Natural killer cell treated with Interleukin-12 subunit alpha and Interleukin-12 subunit beta and Interleukin-15 and Interleukin-18, amount 100 ng/mL, for 72 hours (primary cell): ENCODE measurements around the gene ZNF341. TPM values are rescaled to one million over a fixed set of nuclear protein-coding genes. Genes with fewer than 3 reads are reported as not detected.

ENCODE experiments used
- ATAC-seq, 2 donors: fragments of 150-1000 bp; cut with Tn5 transposase in 1 of 2; sonication (Bioruptor Pico), chemical (Tn5 transposase) in 1 of 2; 2 replicates each; pipeline ENCODE4 v1.10.0; 2021
- DNase-seq: peaks from one replicate; pipeline ENCODE4 v3.0.0; 2022; ENCODE audit warnings: low spot score
- H3K27ac Mint-ChIP-seq, 2 donors: 1 replicate in 1 of 2; 2 replicates in 1 of 2; pipeline ENCODE4 v1.8.0; 2022; ENCODE audit warnings: mixed read lengths in 2 of 2, mild to moderate bottlenecking in 1 of 2, moderate library complexity in 1 of 2
- H3K27me3 Mint-ChIP-seq, 2 donors: 1 replicate in 1 of 2; 2 replicates in 1 of 2; pipeline ENCODE4 v1.8.0; 2022; ENCODE audit warnings: mixed read lengths in 2 of 2
- H3K36me3 Mint-ChIP-seq: one replicate; pipeline ENCODE4 v1.8.0; 2022; ENCODE audit warnings: mixed read lengths
- H3K4me1 Mint-ChIP-seq, 2 donors: 1 replicate in 1 of 2; 2 replicates in 1 of 2; pipeline ENCODE4 v1.8.0; 2022; ENCODE audit warnings: low read depth in 2 of 2, mixed read lengths in 2 of 2, mild to moderate bottlenecking in 1 of 2
- H3K4me3 Mint-ChIP-seq: one replicate; pipeline ENCODE4 v1.8.0; 2022; ENCODE audit warnings: mixed read lengths
- H3K9me3 Mint-ChIP-seq: 2 replicates; pipeline ENCODE4 v1.8.0; 2022; ENCODE audit warnings: mixed read lengths
- total RNA-seq, 2 donors: library from RNA; stranded (reverse); gene quantifications; one replicate each; pipeline ENCODE4 v1.2.3, GENCODE V29; 2022

The ZNF341 gene
- total RNA-seq, 2 donors from 2014 or later = 4.6 to 8.9 TPM

DNA sequence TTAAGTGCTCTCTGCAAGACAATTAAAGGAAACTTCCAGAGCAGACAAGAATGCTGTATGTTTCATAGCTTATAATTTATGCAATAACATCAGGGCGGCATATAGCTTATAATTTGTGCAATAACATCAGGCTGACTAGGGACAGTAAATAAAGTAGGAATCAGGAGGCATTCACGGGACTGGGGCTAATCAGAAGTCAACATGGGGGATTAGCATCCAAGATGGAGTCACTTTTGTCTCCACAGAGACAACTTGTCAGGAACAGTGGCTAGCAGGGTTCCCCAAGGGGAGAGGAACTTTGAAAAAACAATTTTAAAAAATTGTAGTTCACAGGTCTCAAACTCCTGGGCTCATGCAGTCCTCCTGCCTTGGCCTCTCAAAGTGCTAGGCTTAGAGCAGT lies 3.3 kb upstream of the ZNF341 start:
- H3K36me3 Mint-ChIP-seq = no peaks in the 10 kb centered on the region
- H3K9me3 Mint-ChIP-seq = no peaks in the 10 kb centered on the region
- DNase-seq = peak; percentile 23
- H3K27ac Mint-ChIP-seq = peak overlapping the region in 1 of 2 donors; percentile 5
- H3K4me3 Mint-ChIP-seq = no peak overlapping the region
- no peaks in the 10 kb centered on the region for H3K27me3 Mint-ChIP-seq
- H3K4me1 Mint-ChIP-seq = peaks cover 10 to 17% of the 10 kb centered on the region in 2 donors
- no peak for ATAC-seq

DNA sequence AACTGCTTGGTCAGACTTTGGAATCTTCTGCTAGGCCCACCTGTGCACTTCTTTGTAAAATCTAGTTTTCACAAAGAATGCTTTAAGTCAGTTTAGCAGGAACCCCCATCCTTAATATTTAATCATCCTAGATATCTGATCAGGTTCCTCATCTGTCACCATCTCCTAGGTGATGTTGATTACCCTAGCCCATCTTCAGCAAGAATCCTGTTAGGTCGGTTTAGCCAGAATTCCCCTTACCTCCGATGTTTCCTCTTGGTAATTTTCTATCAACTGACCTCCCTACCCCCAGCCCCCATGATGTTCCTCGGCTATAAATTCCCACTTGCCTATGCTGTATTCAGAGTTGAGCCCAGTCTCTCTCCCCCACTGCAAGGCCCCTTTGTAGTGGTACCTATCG lies 2.7 kb upstream of the ZNF341 start:
- Mint-ChIP-seq H3K4me1 (peaks cover 16 to 23% of the 10 kb centered on the region in 2 donors), H3K4me3 (no peak overlapping the region), H3K27ac (no peak overlapping the region), H3K9me3 (no peaks in the 10 kb centered on the region), H3K36me3 (no peaks in the 10 kb centered on the region), H3K27me3 (no peaks in the 10 kb centered on the region)
- ATAC-seq = no peak
- DNase-seq = no peak

DNA sequence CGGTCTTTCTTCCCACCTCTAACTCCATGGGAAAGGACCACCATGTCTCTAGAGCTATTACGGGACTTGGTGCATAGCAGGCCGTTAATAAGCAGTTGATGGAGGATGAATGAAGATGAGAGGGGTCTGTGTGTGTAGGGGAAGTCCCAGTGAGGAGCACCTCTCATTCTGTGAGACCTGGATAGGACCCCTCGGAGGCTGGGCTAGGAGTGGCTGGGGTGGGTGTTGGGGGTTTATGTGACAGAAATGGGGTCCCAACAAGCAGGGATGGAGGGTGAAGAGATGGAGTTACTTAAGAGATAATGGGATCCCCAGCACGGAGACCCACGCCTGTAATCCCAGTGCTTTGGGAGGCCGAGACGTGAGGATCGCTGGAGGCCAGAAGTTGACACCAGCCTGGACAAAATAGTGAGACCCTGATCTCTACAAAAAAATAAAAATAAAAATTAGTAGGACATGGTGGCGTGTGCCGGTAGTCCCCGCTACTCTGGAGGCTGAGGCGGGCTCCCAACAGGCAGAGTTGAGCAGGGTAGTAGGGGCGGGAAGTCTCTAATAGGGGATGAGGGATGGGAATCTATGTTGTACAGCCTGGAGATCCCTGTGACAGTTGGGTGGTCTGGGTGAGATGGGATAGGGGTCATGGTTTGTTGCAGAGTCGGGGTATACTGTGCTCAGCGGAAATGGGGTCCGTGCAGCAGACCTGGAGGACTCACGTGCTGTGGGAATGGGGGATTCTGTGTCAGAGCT lies 677 bp upstream of the ZNF341 start:
- Mint-ChIP-seq H3K27ac (peak overlapping the region; percentile 84 to 94), H3K4me1 (peaks cover 20 to 27% of the 10 kb centered on the region in 2 donors), H3K36me3 (peaks cover 1% of the 10 kb centered on the region), H3K4me3 (peak overlapping the region; percentile 90), H3K9me3 (no peaks in the 10 kb centered on the region), H3K27me3 (no peaks in the 10 kb centered on the region)
- peak; percentile 58 for DNase-seq
- no peak for ATAC-seq

DNA sequence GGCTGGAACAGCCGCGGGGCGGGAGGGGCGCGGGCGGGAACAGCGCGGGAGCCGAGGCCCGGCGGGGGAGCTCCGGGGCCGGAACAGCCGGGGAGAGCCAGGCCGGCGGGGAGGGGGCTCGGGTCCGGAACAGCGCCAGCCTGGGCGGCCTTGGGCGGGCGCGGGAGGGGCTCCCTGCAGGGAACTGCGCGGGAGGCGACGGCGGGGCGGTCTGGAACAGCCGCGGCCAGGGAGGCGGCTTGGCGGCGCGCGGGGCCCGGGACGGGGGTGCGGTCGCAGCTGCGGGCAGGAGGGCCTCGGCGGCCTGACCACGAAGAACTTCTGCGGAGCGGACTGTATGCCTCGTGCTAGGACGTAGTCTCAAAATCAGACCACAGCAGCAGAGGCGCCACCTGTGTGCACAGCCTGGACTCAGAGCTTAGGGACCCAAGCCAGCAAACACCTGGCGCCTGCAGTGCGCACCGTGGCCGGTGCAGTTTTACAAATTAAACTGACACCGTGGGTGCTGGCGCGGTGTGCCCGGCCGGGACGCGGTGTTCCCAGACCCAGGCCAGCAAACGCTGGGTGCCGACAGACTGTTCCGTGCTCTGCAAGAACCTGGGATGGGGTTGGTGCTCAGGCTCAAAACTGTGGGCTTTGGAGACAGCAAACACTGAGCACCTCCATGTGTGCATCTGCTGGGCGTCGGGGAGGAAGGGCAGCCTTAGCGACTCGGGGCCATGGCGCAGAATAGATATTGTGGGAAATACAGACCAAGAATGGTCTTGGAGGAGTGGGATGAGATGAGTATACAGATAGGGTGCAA lies 572 bp downstream of the ZNF341 start:
- peak overlapping the region; percentile 90 for H3K4me3 Mint-ChIP-seq
- H3K27me3 Mint-ChIP-seq = no peaks in the 10 kb centered on the region
- no peaks in the 10 kb centered on the region for H3K9me3 Mint-ChIP-seq
- DNase-seq (peak; percentile 87), ATAC-seq (peak in 1 of 2 donors; percentile 61)
- H3K27ac Mint-ChIP-seq = no peak overlapping the region
- H3K36me3 Mint-ChIP-seq = peaks cover 10% of the 10 kb centered on the region
- peaks cover 20 to 27% of the 10 kb centered on the region in 2 donors for H3K4me1 Mint-ChIP-seq

DNA sequence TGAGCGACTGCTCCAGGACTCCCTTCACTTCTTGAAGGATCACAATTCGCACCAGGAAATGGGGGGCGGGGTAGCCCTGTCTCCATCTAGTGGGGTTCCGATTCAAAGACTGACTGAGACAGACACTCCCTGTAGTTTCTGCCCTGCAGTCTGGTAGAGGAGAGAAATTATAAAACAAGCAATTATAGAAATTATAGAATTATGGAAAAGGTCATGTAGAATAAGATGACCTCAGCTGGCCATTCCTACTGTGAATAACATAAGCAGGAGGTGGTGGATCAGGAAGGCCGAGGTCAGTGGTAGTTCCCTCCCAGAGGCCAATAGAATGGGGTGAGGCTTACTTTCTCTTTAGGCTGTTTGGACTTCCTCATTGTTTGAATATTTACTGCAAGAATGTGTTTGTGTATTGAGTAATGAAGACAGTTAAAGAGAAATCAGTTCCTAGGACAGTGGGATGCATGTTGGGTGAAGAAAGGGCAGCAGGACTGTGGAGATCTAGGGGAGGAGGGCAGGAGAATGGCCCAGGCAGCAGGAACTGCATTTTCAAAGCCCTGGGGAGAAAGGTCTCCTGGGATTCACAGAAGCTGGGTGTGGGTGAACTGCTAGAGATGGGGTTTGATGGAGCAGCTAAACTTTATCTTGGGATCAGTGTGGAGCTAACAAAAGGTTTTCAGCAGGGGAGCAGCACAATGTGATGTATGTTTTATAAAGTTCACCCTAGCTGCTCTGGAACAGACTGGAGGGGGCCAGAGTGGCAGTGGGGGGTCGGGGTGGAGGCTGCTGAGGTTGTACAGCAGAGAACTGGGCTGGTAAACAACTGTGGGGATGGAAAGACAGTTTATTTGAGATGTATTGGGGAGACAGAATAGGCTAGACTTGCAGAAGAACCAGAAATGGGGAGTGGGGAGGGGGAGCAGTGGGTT lies 2.1 kb downstream of the ZNF341 start:
- Mint-ChIP-seq H3K27ac (peak overlapping the region; percentile 2 to 19), H3K9me3 (no peaks in the 10 kb centered on the region)
- no peak for ATAC-seq

DNA sequence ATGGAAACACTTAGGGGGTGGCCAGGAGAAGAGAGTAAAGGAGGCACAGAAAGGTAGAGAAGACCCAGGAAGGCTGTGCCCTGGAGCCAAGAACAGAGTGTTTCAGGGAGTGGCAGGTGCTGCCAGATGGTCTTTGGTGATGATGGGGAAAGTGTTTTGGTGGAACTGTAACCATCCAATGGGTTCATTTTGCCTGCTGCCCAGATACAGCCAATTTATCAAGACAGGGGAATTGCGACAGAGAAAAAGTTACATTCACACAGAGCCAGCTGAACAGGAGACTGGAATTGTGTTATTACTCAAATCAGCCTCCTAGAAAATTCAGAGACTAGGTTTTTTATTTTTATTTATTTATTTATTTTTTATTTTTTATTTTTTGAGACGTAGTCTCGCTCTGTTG lies 5.2 kb downstream of the ZNF341 start:
- no peak overlapping the region for H3K27ac Mint-ChIP-seq
- H3K27me3 Mint-ChIP-seq = no peaks in the 10 kb centered on the region
- H3K36me3 Mint-ChIP-seq = peaks cover 10% of the 10 kb centered on the region
- peaks cover 17% of the 10 kb centered on the region in 2 donors for H3K4me1 Mint-ChIP-seq
- DNase-seq (no peak), ATAC-seq (no peak)
- H3K4me3 Mint-ChIP-seq = no peak overlapping the region
- no peaks in the 10 kb centered on the region for H3K9me3 Mint-ChIP-seq

More for the DNA sequence above, 2.1 kb downstream of the ZNF341 start:
- Mint-ChIP-seq H3K4me1 (peaks cover 23 to 27% of the 10 kb centered on the region in 2 donors), H3K36me3 (peaks cover 10% of the 10 kb centered on the region), H3K27me3 (no peaks in the 10 kb centered on the region), H3K4me3 (no peak overlapping the region)
- DNase-seq = peak; percentile 29

DNA sequence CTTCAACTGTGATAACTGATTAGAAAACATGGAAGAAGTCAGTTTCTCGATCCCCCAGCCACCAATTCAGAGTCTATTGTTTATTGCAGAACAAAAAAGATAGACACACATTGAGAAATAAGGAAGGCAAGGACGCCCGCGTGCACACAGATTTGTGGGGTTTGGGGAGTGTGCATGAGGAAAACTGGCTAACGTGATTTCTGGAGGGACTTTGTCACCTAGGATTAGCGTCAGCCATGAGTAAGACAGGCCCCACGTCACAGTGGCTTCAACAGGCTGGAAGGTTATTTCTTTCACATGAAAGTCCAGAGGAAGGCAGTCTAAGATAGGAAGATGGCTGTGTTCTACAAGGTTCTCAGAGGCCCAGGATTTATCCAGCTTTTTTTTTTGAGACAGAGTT lies 7.7 kb downstream of the ZNF341 start:
- Mint-ChIP-seq H3K27ac (no peak overlapping the region), H3K27me3 (no peaks in the 10 kb centered on the region), H3K9me3 (no peaks in the 10 kb centered on the region), H3K4me3 (no peak overlapping the region), H3K36me3 (peaks cover 10% of the 10 kb centered on the region), H3K4me1 (peaks cover 0 to 3% of the 10 kb centered on the region in 2 donors)
- ATAC-seq (no peak), DNase-seq (no peak)

DNA sequence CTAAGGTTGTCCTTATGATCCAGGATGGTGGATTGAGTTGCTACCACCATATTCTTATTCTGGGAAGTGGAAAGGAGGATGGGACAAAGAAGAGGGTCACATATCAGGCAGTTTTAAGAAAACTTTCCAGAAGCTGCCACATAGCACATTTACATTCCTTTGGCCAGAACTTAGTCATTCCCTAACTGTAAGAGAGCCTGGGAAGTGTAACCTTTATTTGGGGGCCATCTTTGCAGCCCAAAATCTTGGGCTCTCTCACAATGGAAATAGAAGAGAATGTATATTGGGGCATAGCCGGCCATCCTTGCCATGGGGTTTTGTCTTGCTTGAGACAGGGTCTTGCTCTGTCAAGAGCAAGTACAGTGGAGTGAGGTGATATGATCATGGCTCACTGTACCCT lies 8.4 kb downstream of the ZNF341 start:
- Mint-ChIP-seq H3K27ac (no peak overlapping the region), H3K36me3 (peaks cover 12% of the 10 kb centered on the region), H3K4me3 (no peak overlapping the region)

DNA sequence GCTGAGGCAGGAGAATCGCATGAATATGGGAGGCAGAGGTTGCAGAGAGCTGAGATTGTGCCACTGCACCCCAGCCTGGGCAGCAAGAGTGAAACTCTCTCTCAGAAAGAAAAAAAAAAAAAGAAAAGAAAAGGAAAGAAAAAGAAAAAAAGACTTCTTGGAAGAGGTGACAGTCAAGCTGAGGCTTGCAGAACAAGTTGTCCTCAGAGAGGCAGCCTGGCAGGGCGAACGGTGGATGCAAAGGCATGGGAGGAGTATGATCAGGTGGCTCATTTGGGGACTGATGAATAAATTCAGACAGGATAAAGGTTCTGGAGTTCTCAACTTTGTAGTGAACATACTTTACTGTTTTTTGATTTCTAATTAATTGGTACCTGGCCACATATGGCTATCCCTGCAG lies 12.4 kb downstream of the ZNF341 start:
- H3K27ac Mint-ChIP-seq = no peak overlapping the region
- no peaks in the 10 kb centered on the region for H3K9me3 Mint-ChIP-seq
- H3K4me1 Mint-ChIP-seq = no peaks in the 10 kb centered on the region
- DNase-seq (no peak), ATAC-seq (no peak)
- peaks cover 6% of the 10 kb centered on the region for H3K36me3 Mint-ChIP-seq
- H3K4me3 Mint-ChIP-seq = no peak overlapping the region
- no peaks in the 10 kb centered on the region for H3K27me3 Mint-ChIP-seq

More for the DNA sequence above, 8.4 kb downstream of the ZNF341 start:
- Mint-ChIP-seq H3K4me1 (peaks cover 0 to 3% of the 10 kb centered on the region in 2 donors), H3K27me3 (no peaks in the 10 kb centered on the region), H3K9me3 (no peaks in the 10 kb centered on the region)
- ATAC-seq = no peak
- DNase-seq = no peak

DNA sequence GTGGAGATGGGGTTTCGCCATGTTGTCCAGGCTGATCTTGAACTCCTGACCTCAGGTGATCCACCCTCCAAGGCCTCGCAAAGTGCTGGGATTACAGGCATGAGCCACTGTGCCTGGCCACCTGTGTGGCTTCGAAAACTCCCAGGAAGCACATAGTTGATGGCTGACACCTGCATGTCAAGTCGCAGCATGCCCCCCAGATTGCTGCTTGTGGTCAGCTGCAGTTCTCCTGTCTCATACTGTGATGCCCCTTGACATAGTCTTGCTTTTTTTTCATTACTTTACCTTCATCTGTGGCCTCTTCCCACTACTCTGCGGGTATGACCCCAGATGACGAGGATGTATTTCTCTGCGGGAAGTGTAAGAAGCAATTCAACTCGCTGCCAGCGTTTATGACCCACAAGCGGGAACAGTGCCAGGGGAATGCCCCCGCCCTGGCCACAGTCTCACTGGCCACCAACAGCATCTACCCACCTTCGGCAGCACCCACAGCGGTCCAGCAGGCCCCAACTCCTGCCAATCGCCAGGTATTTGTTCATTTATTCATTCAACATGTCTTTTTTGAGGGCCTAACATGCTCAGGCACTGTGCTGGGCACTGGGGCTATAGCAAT lies 13.1 kb downstream of the ZNF341 start:
- ATAC-seq (no peak), DNase-seq (no peak)
- Mint-ChIP-seq H3K4me1 (no peaks in the 10 kb centered on the region), H3K27me3 (no peaks in the 10 kb centered on the region), H3K27ac (no peak overlapping the region), H3K36me3 (peaks cover 6% of the 10 kb centered on the region), H3K9me3 (no peaks in the 10 kb centered on the region), H3K4me3 (no peak overlapping the region)

DNA sequence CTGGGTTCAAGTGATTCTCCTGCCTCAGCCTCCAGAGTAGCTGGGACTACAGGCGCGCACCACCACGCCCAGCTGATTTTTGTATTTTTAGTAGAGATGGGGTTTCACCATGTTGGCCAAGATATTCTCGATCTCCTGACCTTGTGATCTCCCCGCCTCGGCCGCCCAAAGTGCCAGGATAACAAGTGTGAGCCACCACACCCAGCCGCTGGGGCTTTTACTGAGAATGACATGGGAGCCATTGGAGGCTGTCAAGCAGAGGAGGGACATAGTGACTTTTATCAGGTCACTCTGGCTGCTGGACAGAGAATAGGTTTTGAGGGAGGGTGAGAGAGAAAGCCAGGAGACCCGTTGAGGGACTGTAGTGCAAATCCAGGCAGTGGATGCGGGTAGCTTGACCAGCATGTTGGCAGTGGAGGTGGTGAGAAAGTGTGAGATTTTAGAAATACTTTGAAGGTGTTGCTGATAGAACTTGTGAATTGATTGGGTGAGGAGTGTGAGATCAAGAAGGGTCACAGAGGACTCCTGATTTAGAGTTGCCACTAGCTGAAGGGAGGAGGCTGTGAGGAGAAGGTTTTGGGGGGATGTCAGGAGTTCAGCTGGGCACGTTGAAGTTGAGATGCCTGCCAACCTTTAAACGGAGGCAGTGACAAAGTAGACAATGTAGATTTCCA lies 14.7 kb downstream of the ZNF341 start:
- H3K9me3 Mint-ChIP-seq = no peaks in the 10 kb centered on the region
- peaks cover 6% of the 10 kb centered on the region for H3K36me3 Mint-ChIP-seq
- no peaks in the 10 kb centered on the region for H3K4me1 Mint-ChIP-seq
- H3K27ac Mint-ChIP-seq = no peak overlapping the region
- no peak overlapping the region for H3K4me3 Mint-ChIP-seq
- H3K27me3 Mint-ChIP-seq = no peaks in the 10 kb centered on the region
- DNase-seq (no peak), ATAC-seq (no peak)

DNA sequence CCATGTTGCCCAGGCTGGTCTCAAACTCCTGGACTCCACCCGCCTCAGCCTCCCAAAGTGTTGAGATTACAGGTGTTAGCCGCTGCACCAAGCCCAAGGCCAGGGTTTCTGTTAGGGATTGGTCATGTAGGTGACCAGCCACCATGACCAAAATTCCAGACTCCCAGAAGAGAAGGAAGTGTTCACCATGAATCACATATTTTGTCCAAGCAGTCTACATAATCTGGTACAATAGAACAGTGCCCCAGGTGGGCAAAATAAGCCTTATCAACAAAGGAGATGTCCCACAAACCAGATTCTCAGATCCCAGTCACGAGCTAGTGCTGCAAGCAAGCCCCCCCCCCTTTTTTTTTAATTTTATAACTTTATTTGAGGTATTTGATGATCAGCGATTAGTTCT lies 20.0 kb downstream of the ZNF341 start:
- Mint-ChIP-seq H3K36me3 (no peaks in the 10 kb centered on the region), H3K27ac (no peak overlapping the region), H3K4me1 (no peaks in the 10 kb centered on the region), H3K4me3 (no peak overlapping the region), H3K27me3 (no peaks in the 10 kb centered on the region), H3K9me3 (no peaks in the 10 kb centered on the region)
- DNase-seq = no peak
- ATAC-seq = no peak

DNA sequence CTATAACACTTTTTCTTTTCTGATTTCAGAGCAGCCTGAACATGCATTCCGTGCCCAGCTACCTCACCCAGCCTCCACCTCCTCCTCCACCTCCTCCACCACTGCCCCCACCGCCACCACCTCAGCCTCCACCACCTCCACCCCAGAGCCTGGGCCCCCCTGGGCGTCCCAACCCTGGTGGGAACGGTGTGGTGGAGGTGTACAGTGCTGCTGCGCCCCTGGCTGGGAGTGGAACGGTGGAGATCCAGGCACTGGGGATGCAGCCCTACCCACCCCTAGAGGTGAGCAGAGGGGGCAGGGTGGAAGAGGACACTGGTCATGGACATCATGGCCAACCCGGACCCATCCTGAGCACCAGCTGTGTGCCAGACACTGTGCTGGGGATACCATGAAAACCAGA lies 21.3 kb downstream of the ZNF341 start:
- DNase-seq = no peak
- Mint-ChIP-seq H3K36me3 (peaks cover 9% of the 10 kb centered on the region), H3K27me3 (no peaks in the 10 kb centered on the region), H3K9me3 (no peaks in the 10 kb centered on the region), H3K4me3 (no peak overlapping the region), H3K27ac (peak overlapping the region in 1 of 2 donors; percentile 48), H3K4me1 (no peaks in the 10 kb centered on the region)
- no peak for ATAC-seq
